SH-SY5Y (cell line): Measurements from ENCODE around the gene FUOM.

Experiments used
- GATA2 ChIP-seq: IDR thresholded peaks from 2 replicates; pipeline ENCODE4 v1.6.1; 2011; ENCODE audit warnings: mild to moderate bottlenecking, low read depth, low read length
- GATA3 ChIP-seq: IDR thresholded peaks from 2 replicates; pipeline ENCODE4 v1.6.1; 2011; ENCODE audit warnings: low read depth, mild to moderate bottlenecking, low read length, moderate library complexity

DNA sequence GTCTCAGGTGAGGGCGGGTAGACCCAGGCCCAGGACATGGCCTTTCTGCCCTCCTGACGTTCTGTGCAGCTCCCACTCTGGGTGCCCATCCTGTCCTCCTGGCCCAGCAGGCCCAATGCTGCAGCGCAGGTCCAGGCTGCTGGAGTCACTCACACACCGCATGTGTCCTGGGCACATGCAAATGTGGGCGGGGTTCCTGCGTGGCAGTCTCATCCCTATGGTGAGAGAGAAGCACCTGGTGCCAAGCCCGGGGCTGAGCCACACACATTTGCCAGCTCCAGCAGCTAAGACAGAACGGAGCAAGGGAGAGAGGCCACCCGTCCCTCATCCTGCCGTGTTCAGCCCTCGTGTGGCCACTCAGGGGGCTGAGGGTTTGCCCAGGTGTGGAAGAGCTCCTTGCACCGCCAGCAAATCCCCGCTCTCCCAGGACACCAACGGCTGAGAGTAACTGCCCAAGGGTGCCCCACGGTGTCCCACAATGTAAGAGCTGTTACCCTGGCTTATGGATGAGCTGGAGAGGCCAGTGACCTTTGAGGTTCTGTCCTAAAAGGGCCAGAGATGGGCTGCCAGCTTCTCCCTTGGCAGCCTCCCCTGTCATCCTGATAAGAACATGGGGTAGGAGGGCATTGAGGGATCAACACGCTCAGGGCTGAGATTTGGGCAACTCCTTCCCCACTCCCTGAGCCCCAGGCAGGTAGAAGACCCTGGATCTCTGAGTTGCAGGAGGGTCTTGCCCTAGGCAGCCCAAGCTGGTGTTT, 4.4 kb downstream of the FUOM start:
- no peak for TF ChIP-seq GATA2
- TF ChIP-seq GATA3, result no peak
